Limb (tissue), 2 donors: ENCODE measurements around the gene NAALADL2.

Source experiments
- DNase-seq, 2 donors: peaks; one replicate each; pipeline ENCODE4 v3.0.0-alpha.2; 2016; ENCODE audit errors: extremely low spot score in 2 of 2

NAALADL2 gene

DNA sequence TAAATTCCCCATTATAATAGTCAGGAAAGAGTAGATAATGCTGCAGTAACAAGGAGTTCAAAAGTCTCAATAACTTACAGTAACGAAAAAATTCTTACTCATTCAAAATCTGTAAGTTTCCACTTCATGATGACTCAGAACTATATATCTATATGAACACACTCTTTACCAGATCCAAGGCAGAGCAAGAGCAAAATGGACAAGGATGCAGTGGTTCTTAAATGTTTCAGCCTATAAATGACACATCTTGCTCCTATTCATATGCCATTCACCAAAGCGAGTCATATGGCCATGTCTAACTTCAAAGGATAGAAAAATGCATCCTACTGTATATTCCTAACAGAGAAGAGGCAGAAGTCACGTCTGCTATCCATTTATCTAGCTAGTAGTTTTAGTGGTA, 787.7 kb downstream of the NAALADL2 start:
- no peak for DNase-seq

DNA sequence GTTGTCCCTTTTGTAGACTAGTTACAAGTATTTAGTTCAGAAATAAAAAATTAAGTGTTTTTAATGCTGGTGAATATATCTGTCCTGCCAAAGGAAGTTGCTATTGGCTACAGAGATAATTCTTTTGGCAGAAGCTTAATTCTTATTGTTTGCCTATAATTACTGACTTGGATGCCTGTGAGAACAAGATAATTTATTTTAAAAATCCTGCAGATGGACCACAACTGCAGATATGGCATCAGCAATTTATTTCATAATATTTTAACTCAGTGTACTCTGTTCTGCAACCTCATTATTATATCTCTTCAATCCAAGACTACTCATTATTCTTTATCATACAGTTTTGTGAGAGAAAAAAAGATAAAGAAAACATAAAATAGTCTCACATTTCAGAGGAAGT, 789.8 kb downstream of the NAALADL2 start:
- no peak for DNase-seq

DNA sequence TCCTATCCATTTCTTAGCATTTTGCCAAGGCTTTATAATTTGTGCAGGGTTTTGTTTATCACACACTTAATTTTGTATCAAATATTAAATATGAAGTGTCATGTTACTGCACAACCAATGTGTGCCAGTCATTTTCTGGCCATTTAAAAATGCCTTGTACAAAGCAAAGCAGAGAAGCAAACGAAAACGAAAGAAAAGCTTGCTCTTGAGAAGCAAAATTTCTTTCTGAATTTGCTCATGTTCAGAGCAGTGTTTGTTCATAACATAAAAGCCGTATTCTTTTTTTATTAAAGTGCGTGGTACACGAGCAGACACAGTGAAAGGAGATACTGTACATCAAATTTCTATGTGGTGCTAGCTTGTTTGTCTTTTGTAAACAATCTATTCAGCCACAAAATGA, 792.6 kb downstream of the NAALADL2 start:
- no peak for DNase-seq

DNA sequence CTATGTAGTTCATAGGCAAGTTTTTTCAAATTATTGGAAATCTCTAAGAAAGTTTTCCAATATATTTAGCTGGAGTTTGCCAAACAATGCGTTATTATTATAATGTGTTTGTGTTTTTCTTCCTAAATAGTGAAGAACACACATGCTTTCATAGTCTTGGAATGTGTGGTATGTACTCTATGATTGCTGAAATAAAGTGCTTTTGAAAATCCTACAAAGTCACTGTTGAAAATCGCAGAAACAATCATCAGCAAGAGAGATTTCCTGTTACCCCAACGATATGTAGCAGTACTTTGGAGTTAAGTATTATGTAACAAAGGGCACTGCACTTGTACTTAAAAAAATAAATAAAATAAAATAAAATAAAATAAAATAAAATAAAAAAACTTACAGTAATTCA, 796.2 kb downstream of the NAALADL2 start:
- DNase-seq = no peak

DNA sequence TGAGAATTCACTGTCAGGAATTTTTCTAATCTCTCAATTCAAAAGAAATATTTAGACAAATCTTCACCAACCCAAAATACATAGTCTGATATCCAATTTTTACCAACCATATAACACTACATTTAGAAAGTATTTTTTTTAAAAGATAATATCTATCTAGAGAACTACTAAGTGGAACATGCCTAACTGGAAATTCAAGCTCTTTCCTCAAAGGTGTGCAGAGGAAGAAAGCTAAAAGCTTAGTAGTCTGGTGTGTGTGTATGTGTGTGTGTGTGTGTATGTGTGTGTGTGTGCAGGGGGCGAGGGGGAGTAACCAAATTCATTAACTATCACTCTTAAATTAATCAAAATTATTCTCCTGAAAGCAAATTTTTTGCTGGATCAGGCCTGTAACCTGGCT, 797.3 kb downstream of the NAALADL2 start:
- no peak for DNase-seq

DNA sequence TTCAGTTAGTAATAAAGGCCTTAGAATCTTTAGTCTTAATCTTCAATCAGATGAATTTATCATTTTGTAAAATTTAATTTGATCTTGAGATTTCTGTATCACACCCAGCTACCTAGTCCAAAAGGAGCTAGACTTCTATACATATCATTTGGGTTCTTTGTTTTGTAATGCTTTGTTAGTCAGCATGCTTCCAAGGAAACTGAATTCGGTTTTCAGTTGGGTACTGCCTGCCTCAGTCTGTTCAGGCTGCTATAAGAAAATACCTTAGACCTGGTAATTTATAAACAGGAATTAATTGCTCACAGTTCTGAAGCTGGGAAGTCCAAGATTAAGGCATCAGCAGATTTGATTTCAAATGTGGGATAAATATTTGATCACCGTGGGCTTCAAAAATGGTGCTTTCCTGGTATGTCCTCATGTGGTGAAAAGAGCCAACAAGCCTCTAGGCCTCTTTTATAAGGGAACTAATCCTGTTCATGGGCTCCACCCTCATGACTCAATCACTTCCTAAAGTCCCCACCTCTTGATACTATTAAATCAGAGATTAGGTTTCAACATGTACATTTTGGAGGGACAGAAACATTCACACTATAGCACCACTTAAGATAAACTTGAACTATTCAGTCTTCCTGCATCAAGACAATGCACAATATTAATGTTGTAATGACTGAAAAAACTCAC, 800.7 kb downstream of the NAALADL2 start:
- DNase-seq = no peak

DNA sequence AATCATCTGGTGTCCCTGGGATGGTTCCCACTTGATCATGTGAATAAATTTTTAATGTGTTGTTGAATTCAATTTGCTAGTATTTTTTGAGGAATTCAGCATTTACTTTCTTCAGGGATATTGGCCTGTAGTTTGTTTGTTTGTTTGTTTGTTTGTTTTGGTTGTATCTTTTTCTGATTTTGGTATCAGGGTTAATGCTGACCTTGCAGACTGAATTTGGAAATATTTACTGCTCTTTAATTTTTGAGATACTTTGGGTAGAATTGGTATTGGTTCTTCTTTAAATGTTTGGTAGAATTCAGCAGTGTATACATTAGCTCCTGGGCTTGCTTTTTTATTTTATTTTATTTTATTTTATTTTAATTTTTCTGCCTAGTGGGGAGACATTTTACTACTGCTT, 803.7 kb downstream of the NAALADL2 start:
- DNase-seq = no peak

DNA sequence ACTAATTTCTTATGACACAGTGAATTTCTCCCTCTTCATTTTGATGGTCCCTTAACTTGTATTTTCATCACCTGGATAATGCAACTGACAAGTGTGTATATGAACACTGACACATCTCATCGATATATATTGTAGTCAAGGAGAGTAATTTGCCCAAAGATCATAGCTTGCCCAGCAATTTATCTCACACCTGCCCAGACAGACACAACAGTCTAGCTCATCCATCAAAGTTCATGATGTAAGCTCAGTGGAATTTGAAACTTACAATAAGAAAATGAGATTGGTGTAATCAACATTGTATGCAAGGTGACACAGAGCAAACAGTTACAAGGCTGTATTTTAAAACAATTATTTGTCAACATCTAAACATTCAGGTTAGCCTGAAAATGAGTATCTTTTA, 805.8 kb downstream of the NAALADL2 start:
- no peak for DNase-seq

DNA sequence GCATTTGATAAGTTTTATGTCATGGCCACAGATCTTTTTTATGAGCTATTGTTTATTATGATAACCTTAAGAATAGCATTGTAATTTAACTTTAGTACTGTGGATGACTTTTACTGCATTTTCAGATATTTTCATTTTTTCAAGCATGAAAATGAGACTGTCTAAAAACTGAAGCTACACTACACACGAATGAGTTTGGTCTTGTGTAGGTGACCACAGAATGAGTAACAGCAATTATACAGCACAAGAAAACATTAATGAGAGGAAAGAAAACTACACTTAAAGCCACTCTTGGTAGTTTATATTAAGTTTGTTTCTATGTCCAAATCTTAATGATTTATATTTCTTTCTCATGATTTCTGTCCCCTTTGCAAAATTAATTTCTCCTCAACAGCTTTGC, 809.2 kb downstream of the NAALADL2 start:
- no peak for DNase-seq

DNA sequence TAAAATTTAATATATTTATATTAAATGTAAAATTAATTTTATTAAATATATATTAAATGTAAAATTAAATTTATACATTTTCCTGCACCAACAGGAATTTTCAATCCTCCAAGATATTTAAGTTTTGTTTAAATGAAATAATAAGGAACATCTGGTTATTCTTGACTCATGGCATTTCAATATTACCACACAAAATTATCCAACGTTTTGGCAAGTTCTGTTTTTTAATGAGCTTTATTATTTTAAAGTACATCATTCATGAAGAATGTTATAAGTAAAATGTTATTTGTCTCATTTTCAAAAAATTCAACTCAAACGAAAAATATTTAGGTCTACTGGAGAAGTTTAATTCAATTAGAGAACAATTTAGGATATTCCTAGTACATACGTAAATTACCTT, 811.4 kb downstream of the NAALADL2 start:
- no peak for DNase-seq

DNA sequence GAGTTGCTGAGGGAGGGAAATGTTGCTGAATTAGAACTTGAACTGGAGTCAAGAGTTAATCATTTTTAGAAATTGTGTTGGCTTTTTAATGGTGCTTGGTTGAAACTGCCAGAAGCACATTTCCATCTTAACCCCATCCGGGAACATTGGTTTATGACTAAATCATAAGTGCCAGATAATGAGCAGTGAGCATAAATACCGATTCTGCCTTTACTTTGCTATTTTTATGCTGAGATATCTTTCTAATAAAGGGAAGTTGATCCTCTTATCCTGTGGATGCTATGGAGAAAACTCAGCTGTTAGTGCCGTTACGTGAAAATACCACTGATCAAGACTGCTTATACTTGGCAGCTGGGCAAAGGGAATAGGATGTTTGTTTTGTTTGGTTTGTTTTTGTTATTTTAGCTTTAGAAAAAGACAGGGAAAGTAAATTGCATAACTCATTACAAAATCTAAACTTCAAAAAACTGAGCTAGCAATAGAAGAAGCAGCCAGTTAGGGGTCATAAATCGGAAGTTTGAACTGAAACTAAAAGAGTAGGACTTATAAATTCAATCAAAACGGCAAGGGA, 813.1 kb downstream of the NAALADL2 start:
- no peak for DNase-seq

DNA sequence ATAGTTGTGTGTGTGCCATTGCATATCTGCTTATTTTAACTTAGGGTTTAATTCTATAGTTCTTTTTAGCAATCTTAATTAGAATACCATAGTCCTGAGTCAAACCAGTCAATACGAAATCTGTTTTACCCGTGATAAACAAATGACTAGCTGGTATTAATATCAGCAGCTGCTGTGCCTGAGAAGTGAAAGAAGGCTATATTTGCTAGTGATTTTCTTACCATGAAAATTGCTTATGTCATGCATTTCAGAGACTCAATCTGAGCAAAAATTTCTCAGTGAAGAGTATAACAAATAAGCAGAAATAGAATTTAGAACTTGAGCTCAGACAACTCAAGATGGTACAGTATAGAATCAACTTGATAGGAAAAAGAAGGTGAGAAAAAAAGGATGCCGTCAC, 820.4 kb downstream of the NAALADL2 start:
- DNase-seq = peak in 1 of 2 donors; percentile 7

DNA sequence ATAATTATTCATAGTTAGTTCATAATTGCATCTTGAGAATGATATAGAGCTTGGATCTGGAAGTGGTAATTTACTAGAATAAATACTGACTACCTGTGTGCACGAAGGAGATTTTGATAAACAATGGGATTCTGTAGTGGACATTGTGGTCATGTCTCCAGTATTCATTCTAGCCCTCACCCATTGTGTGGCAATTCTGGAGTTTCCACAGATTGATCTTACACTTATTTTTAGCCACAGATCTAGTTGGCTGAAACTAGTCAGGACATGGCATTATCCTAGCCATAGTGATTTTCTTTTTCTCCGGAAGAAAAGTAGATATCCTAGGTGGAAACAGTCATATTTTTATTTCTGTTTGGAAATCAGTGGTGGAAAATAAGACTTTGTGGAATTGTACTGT, 833.1 kb downstream of the NAALADL2 start:
- no peak for DNase-seq

DNA sequence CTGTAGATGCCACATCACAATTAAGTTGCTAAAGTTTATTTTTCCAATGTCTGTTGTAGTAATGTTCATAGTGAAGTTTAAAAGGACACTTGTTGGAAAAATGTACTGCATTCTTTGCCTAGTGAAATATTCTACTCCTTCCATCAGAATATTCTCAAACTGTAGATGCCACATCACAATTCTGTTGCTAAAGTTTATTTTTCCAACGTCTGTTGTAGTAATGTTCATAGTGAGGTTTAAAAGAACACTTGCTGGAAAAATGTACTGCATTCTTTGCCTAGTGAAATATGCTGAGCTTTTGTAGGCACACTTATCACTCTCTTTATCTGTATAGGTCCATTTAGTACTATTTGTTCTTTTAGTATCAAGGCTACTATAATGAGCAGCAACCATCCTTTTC, 836.1 kb downstream of the NAALADL2 start:
- DNase-seq = no peak

DNA sequence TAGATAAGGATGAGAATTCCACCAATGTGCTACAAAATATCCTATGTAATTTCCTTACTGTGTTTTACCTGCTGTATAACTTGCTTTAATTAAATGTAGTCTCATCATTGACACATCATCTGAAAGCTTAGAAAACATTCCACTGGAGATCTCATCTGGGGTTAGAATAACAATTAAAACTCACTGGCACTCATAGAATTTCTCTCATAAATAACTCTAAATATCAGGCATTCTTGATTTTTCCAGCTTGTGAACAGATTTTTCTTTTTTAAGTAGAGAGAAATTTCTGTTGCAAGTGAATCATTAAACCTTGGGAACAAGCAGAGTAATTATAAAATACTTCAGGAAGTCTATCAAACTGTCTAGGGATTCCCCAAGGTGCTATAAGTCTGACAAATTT, 843.8 kb downstream of the NAALADL2 start:
- DNase-seq = no peak

DNA sequence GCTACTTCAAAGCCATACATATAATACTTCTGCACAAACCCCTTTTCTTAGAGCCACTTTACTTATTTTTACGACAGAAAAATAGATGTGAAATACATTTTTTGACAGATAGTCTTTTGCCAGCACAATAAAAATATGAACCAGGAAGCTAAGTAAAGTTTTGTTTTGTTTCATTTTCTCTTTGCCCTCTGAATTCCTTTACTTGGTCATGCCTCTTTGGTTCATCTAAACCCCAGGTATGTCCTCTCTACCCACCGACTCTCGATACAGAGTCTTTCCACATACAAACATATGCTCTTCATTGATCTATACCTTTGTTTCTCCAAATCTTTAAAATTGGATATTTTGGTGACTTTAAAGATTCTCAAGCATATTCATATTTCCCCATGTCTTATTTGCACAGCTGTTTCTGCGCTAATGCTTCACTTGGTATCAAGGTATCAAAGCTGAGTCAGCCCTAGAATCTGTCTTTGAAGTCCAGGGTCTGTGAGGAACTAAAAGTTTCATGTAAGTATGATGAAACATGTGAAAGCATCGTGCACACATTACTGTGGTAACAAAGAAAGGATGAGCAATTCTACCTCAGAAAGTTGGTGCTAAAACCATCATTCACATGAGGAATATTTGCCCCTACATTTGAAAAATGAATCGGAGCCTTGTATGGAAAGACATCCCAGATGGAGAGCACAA, 845.4 kb downstream of the NAALADL2 start:
- DNase-seq = no peak

DNA sequence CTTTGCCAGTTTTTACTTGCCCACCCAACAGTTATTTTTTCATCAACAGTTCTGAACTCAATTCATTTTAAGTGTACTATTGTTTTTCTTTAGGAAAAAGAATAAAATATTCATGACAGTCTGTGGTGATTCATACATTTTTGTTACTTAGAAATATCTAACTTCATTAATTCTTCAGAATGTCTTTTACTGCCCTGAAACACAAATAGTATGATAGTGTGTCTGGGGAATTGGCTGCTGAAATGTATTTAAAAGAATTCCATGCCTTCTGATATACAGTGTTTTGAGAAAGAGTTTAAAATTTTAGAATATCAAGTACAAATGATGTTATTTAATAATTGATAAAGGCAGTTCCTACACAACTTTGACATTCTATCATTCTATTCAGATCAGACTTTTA, 854.1 kb downstream of the NAALADL2 start:
- DNase-seq = no peak

DNA sequence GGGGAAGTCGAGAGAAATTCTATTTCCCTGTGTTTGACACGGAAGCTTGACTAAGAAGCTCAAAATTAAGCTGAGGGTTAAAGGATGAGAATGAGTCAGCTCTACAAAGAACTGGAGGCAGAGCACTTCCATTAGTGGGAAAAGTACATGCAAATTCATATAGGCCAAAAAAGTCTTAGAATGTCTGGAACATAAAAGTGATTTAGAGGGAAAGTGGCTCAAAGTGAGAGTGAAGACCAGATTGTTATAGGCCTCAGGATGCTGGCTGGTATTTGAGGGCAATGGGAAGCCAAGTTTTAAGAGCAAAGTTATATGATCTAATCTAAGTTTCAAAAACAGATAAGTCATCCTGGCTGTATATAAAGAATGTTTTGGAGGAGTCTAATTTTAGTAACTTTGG, 857.3 kb downstream of the NAALADL2 start:
- DNase-seq = no peak

DNA sequence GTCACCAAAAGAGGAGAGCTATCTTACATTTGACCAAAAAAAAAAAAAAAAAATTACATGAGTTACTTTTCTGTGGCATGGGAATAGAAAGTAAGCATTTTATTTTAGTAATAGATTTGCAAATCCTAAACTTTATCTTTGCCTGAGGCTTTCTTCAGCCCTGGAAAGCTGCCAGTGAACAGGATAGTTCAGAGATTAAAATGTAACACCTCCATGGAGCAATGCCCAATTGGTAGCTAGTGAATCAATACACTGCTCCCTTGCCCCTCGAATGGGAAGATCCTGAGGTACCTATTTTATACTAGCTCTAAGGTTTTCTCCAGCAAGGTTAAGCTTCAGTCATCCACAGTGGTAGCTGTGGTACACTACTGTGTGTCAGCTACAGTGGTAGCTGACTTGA, 867.1 kb downstream of the NAALADL2 start:
- DNase-seq = no peak

DNA sequence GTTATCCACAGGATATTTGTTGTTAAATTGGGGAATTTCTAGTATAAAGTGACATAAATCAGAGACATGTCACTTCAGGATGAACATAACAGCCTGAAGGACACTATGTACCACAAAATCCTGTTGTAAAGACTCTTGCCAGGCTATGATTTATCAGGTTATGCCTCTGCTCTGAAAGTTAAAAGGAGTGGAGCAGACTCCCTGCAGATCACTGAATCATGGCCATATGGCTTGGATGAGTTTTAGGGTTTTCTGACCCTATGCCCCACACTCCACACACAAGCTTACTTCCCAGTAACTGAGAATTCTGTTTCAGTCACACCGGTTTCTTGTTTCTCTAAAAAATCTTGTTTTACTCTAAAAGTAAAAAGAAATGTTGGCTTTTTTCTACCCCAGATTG, 869.4 kb downstream of the NAALADL2 start:
- no peak for DNase-seq

DNA sequence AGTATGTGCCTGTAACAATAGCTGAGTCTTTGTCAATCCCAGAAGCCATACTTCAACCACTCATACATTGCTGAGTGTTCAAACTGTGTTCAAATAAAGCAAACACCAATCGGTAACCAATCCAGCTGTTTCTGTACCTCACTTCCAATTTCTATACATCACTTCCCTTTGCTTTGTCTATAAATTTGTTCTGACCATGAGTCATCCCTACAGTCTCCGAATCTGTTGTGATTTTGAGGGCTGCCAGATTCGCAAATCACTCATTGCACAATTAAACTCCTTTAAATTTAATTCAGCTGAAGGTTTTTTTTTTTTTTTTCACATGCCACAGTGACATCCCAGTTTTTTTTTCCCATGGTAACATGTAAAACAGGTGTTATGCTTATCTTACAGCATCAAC, 870.3 kb downstream of the NAALADL2 start:
- no peak for DNase-seq

DNA sequence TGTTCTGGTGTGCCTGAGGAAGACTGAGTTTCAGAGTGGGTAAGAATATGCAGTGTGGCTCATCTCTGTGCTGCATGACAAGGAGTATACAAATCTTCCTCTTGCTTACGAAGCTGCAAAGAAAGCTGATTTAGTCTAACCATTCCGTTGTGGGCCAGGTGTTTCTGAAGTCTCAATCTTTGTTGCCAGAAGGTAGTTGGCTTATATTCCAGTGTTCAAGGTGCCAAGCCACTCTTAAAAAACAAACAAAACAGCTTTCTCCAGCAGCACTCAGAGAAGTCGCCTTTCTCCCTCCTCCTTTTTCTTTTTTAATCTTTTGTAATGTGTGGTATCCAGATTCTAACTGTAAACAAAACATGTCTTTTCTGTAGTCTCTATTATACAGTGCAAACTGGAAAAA, 872.4 kb downstream of the NAALADL2 start:
- no peak for DNase-seq

DNA sequence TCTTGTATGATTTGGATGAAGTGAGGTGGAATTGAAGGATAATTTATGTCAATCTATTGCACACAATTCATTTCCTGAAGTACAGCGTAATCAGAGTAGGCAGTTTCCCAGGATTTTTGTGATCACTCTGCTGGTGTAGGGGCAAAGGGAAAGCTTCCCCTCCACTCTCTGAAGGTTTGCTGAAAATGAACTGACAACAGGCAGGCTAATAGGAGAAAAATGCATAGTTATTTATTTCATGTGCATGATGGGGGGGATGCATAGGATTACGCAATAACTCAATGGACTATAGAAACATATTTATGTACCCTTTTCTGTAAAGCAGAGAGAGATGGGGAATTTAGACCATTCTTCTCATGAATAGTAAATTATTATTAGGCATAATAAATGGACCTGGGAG, 872.9 kb downstream of the NAALADL2 start:
- no peak for DNase-seq
